ENCODE results near the gene MYOZ3.

The MYOZ3 gene

DNA sequence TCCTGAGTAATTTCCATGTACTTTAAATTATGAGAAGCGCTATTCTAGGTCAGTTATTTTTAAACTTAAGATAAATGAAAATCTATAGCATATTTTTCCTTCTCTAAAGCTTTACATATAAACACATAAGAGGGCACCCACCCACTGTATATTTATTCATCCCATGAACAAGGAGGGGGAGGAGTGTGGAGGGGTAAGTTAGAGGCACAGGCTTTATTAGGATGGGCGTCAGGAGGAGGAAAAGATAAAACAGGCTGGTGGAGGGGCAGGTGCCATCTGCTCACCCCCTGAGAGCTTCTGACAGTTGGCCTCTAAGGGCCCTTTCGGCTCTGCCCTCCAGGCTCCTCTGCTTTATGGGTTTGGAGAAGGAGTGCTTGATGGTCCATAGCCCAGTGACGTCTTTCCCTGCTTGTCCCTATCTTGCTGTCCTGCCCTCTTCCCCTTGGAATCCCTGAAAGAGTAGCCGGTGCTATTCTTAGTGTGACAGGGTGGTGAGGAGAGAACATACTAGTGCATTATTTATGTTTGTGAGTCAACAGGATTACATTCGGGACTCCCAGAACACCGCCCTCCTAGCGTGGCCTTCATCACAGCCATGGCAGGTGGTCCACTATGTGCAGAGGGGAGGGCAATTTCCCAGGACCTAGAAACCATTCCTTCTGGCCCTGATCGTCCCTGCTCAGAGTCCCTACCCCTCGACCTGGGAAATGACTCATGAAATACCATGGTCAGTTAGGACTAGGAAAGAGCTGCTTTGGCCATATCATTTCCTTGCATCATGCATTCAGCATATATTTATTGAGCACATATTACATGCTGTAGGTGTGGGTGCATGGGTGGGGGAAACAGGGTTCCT lies 28.5 kb upstream of the MYOZ3 start:
- Histone ChIP-seq H3K4me3 (peak overlapping the region; percentile 17), H3K27ac (peak overlapping the region; percentile 99 to 100)
- no peak for TF ChIP-seq CTCF (IDR thresholded peaks at IDR 0.05)
- no peak for DNase-seq (ENCODE audit: low spot score)

- no peak for DNase-seq (ENCODE audit: low spot score)
- Histone ChIP-seq H3K4me3 (no peak overlapping the region), H3K27ac (peak overlapping the region in 1 of 2 donors; percentile 100)
- TF ChIP-seq CTCF (IDR thresholded peaks at IDR 0.05) = no peak
Measured at GRCh38 chr5:150633429-150633828, 27.6 kb upstream of the MYOZ3 start.

- Histone ChIP-seq H3K27ac (peak overlapping the region; percentile 96 to 99), H3K4me3 (peak overlapping the region; percentile 6)
- TF ChIP-seq CTCF (IDR thresholded peaks at IDR 0.05) = no peak
- DNase-seq (ENCODE audit: low spot score) = no peak
Measured at GRCh38 chr5:150636391-150637244, 24.4 kb upstream of the MYOZ3 start.

DNA sequence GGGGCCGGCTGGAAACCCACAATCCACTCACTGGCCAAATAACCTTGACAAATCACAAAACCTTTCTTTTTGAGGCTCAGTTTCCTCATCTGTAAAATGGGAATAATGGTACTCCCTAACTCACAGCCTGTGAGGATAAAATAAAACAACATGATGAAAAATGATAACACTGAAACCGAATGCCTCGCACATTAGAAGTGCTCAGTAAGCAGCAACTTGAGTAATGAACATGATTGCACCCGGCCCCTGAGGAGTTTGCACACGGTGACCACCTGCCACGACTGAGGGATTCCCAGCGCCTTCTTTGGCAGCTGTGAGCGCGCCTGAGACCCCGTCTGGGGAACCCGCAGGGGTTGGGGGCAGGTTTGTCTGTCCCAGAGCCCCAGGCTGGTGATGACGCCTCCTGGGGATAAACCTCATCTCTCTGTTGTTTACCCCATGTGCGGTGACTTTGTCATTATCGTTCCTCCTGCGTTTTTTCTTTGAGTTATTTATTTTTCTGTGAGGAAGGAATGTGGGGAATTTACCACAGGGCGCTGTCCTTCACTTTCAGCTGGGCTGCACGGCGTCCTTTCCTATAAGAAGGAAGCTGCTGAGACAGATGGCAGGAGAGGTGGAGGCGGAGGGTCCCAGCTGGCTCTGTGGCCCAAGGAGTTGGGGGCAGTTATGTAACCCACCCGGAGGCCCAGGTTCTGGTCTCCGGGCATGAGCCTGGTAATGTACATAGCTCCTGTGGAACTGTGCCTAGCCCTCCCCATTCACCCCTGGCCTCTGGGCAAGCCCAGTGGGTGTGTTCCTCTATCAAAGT lies 23.6 kb upstream of the MYOZ3 start:
- no peak for DNase-seq (ENCODE audit: low spot score)
- no peak for TF ChIP-seq CTCF (IDR thresholded peaks at IDR 0.05)
- peak overlapping the region; percentile 40 for H3K4me3 ChIP-seq
- H3K27ac ChIP-seq = peak overlapping the region; percentile 96 to 99

DNA sequence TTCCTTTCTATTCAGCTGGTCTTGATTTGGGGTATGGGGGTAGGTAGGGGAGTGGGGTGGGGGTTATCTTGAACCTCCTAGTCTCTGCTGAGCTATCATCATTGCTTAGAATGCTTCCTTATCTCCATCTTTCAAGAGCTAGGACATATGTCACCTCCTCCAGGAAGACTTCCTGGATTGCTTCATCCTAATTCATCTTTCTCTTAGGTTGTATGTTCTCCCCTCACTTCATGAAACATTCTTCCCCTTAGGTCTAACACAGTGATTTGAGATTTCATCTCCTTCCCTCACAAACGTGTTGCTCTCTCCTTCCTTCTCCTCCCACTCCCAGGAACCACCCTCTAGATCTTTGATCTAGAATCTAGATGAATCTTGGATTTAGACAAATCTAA lies 23.0 kb upstream of the MYOZ3 start:
- DNase-seq (ENCODE audit: low spot score) = no peak
- TF ChIP-seq CTCF (IDR thresholded peaks at IDR 0.05) = no peak
- H3K4me3 ChIP-seq = peak overlapping the region; percentile 40
- H3K27ac ChIP-seq = peak overlapping the region; percentile 96 to 99

GRCh38 chr5:150638488-150639376 lies 22.3 kb upstream of the MYOZ3 start:
- TF ChIP-seq CTCF (IDR thresholded peaks at IDR 0.05) = no peak
- Histone ChIP-seq H3K27ac (peak overlapping the region; percentile 96 to 99), H3K4me3 (no peak overlapping the region)
- DNase-seq (ENCODE audit: low spot score) = no peak
